Gastroesophageal sphincter (tissue), 3 donors: Measurements from ENCODE around the gene VCL.

Source experiments
- POLR2A ChIP-seq, 2 donors: fragments of 450-650 bp; IDR thresholded peaks; one replicate each; pipeline ENCODE4 v1.6.1; 2017; ENCODE audit warnings: antibody characterized with exemption in 2 of 2, mild to moderate bottlenecking in 2 of 2, moderate library complexity in 1 of 2
- POLR2AphosphoS5 ChIP-seq: sonication (generic); formaldehyde crosslinking; IDR thresholded peaks from one replicate; pipeline ENCODE4 v1.6.1; 2017; ENCODE audit warnings: antibody characterized with exemption
- TF ChIP-seq, protein P1 (sequence below), 4 experiments: fragments of 200-600 bp in 2 of 4; fragments of 450-650 bp in 2 of 4; sonication (generic) in 1 of 4; IDR thresholded peaks; one replicate each; pipeline ENCODE4 v1.5.1; 2017 to 2019; ENCODE audit warnings: antibody characterized with exemption in 4 of 4, mild to moderate bottlenecking in 2 of 4, moderate library complexity in 2 of 4

DNA sequence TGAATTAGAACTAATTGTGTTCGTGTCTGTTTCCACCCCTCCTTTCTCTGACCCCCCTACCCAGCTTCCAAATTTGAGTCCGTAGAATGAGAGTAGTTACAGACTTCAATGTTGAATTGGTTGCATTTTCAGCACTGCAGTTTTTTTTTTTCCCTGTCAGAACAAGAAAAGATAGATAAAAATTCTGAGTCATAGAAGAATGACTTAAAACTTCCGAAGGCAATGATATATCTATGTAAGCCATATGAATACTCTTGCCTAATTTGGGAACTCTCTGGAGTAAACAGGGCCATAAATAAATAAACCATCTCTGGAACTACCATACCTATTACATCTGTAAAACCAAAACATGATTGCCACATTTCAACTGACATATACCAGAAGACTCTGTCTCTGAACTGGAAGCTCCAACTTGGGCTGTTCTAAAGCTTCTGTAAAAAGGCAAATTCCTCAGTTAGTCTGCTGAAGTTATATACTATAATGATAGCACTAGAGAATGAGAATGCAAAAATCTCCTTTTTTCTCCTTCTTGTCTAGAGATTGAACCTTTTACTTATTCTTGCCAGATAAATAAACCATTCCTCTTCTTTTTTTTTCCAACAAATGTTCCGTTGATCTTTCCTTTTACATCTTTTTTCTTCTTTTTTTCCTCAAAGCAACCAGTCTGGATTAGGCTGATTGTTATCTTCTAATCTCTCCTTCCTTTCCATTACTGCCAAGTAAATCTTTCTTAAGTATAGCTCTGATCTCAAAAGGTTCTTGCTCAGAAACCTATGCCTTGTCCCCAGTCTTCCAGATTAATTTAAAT is 23.5 kb downstream of the VCL start:
- TF ChIP-seq, protein P1, sequence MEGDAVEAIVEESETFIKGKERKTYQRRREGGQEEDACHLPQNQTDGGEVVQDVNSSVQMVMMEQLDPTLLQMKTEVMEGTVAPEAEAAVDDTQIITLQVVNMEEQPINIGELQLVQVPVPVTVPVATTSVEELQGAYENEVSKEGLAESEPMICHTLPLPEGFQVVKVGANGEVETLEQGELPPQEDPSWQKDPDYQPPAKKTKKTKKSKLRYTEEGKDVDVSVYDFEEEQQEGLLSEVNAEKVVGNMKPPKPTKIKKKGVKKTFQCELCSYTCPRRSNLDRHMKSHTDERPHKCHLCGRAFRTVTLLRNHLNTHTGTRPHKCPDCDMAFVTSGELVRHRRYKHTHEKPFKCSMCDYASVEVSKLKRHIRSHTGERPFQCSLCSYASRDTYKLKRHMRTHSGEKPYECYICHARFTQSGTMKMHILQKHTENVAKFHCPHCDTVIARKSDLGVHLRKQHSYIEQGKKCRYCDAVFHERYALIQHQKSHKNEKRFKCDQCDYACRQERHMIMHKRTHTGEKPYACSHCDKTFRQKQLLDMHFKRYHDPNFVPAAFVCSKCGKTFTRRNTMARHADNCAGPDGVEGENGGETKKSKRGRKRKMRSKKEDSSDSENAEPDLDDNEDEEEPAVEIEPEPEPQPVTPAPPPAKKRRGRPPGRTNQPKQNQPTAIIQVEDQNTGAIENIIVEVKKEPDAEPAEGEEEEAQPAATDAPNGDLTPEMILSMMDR (IDR thresholded peaks at IDR 0.05): no peak
- no peak for TF ChIP-seq POLR2AphosphoS5
- no peak for TF ChIP-seq POLR2A (IDR thresholded peaks at IDR 0.05)
